SK-N-SH (cell line): ENCODE results near the gene ZHX3. TPM values are rescaled to one million over a fixed set of nuclear protein-coding genes. Genes with fewer than 3 reads are reported as not detected.

Source experiments
- CTCF ChIA-PET: fragments of 300-600, 350-600 bp; formaldehyde crosslinking; extraction: SDS; loops from one replicate; lab custom pipeline; 2021; lab: Yijun Ruan, JAX
- POLR2A ChIA-PET: fragments of 350-600 bp; sonication (Branson Sonifier 250); formaldehyde crosslinking; extraction: SDS; loops from one replicate; lab custom pipeline; 2020; ENCODE audit warnings: antibody characterized with exemption, inconsistent platforms; lab: Yijun Ruan, JAX
- DNase-seq: peaks from one replicate; pipeline ENCODE4 v3.0.0; 2012
- H2AFZ ChIP-seq: fragments of 200-600 bp; sonication (generic); 2 replicates; pipeline ENCODE4 v1.8.1; 2016; ENCODE audit warnings: antibody characterized with exemption, mild to moderate bottlenecking, low read depth
- H3F3A ChIP-seq: fragments of 200-600 bp; sonication (generic); replicated peaks from 2 replicates; pipeline ENCODE3; 2016; ENCODE audit warnings: antibody characterized with exemption, mild to moderate bottlenecking; ENCODE audit not compliant: insufficient read depth
- H3K27ac ChIP-seq, 2 experiments: fragments of 200-500 bp in 1 of 2; fragments of 200-600 bp in 1 of 2; sonication (Bioruptor generic) in 1 of 2; sonication (generic), shearing (Covaris generic) in 1 of 2; 2 replicates each; pipeline versions ENCODE4 v1.5.1 to v1.6.1; 2014 to 2016; ENCODE audit warnings: low read depth in 2 of 2, inconsistent platforms in 1 of 2, low read length in 1 of 2, mild to moderate bottlenecking in 1 of 2, mixed read lengths in 1 of 2
- H3K27me3 ChIP-seq: fragments of 200-600 bp; sonication (generic), shearing (Covaris generic); 2 replicates; pipeline ENCODE4 v1.6.1; 2016; ENCODE audit warnings: mixed run types; ENCODE audit not compliant: insufficient read depth
- H3K36me3 ChIP-seq, 2 experiments: fragments of 200-500 bp in 1 of 2; fragments of 200-600 bp in 1 of 2; sonication (Bioruptor generic) in 1 of 2; sonication (generic) in 1 of 2; replicated peaks in 1 of 2; 2 replicates each; pipeline versions ENCODE3 to v1.5.1; 2014 to 2016; ENCODE audit warnings: low read length in 1 of 2, mild to moderate bottlenecking in 1 of 2; ENCODE audit not compliant: insufficient read depth in 2 of 2, control insufficient read depth in 1 of 2
- H3K4me1 ChIP-seq, 2 experiments: fragments of 200-500 bp in 1 of 2; fragments of 200-600 bp in 1 of 2; sonication (Bioruptor generic) in 1 of 2; sonication (generic), shearing (Covaris generic) in 1 of 2; 2 replicates each; pipeline versions ENCODE4 v1.5.1 to v1.6.1; 2014 to 2016; ENCODE audit warnings: low read depth in 1 of 2, low read length in 1 of 2, mixed run types in 1 of 2; ENCODE audit not compliant: insufficient read depth in 2 of 2, control insufficient read depth in 1 of 2
- H3K4me2 ChIP-seq: fragments of 200-600 bp; sonication (generic), shearing (Covaris generic); 2 replicates; pipeline ENCODE4 v1.6.1; 2017; ENCODE audit warnings: mixed run types
- H3K4me3 ChIP-seq, 2 experiments: fragments of 200-500 bp in 1 of 2; fragments of 200-600 bp in 1 of 2; sonication (Bioruptor generic) in 1 of 2; sonication (generic), shearing (Covaris generic) in 1 of 2; 2 replicates each; pipeline versions ENCODE4 v1.5.1 to v1.8.1; 2014 to 2016; ENCODE audit warnings: low read depth in 2 of 2, inconsistent platforms in 1 of 2, low read length in 1 of 2, mild to moderate bottlenecking in 1 of 2, mixed read lengths in 1 of 2, moderate library complexity in 1 of 2
- H3K79me2 ChIP-seq: fragments of 200-600 bp; sonication (generic); 2 replicates; pipeline ENCODE4 v1.8.1; 2017; ENCODE audit warnings: mild to moderate bottlenecking; ENCODE audit not compliant: insufficient read depth
- H3K9ac ChIP-seq: fragments of 200-600 bp; sonication (generic); 2 replicates; pipeline ENCODE4 v1.6.1; 2017; ENCODE audit warnings: mixed run types
- H3K9me2 ChIP-seq: fragments of 200-600 bp; sonication (generic); 2 replicates; pipeline ENCODE4 v1.6.1; 2017; ENCODE audit warnings: mixed run types
- H3K9me3 ChIP-seq: fragments of 200-600 bp; sonication (generic); 2 replicates; pipeline ENCODE4 v1.6.1; 2017; ENCODE audit warnings: mixed run types, mild to moderate bottlenecking, moderate library complexity
- H4K20me1 ChIP-seq: fragments of 200-600 bp; sonication (generic); 2 replicates; pipeline ENCODE4 v1.6.1; 2017; ENCODE audit warnings: mild to moderate bottlenecking, mixed run types; ENCODE audit not compliant: insufficient read depth
- ELF1 ChIP-seq: IDR thresholded peaks from 2 replicates; pipeline ENCODE4 v1.4.0; 2012
- GATA2 ChIP-seq: sonication (generic); formaldehyde crosslinking; IDR thresholded peaks from 2 replicates; pipeline ENCODE4 v1.5.0; 2020; ENCODE audit warnings: mild to moderate bottlenecking, missing genetic modification reagents
- IRF3 ChIP-seq: fragments of 150-350 bp; IDR thresholded peaks from 2 replicates; pipeline ENCODE4 v1.6.1; 2016; ENCODE audit warnings: mild to moderate bottlenecking, low read depth, low read length
- MAX ChIP-seq: IDR thresholded peaks from 2 replicates; pipeline ENCODE4 v1.4.0; 2012; ENCODE audit warnings: low read depth
- NRF1 ChIP-seq: IDR thresholded peaks from 2 replicates; pipeline ENCODE4 v1.6.1; 2012; ENCODE audit warnings: low read depth, mild to moderate bottlenecking, low read length
- PBX3 ChIP-seq: IDR thresholded peaks from 2 replicates; pipeline ENCODE4; 2012
- RAD21 ChIP-seq: IDR thresholded peaks from 2 replicates; pipeline ENCODE4 v1.6.1; 2012; ENCODE audit warnings: mild to moderate bottlenecking, low read length
- REST ChIP-seq: IDR thresholded peaks from 2 replicates; pipeline ENCODE4 v1.6.1; 2012; ENCODE audit warnings: mild to moderate bottlenecking, low read depth, low read length, moderate library complexity
- RFX5 ChIP-seq: IDR thresholded peaks from 2 replicates; pipeline ENCODE4 v1.6.1; 2012; ENCODE audit warnings: mild to moderate bottlenecking, improper control_type of control experiment, low read length
- USF1 ChIP-seq: IDR thresholded peaks from 2 replicates; pipeline ENCODE4 v1.4.0; 2012; ENCODE audit warnings: low read depth, borderline replicate concordance
- ZBTB33 ChIP-seq: IDR thresholded peaks from 2 replicates; pipeline ENCODE4 v1.4.0; 2012; ENCODE audit warnings: low read depth, borderline replicate concordance
- WGBS: methylation state at CpG from one replicate; pipeline ENCODE4 v1.1.6; 2017; ENCODE audit warnings: low lambda C conversion rate; 5-methylcytosine and 5-hydroxymethylcytosine counted together
- polyA plus RNA-seq, 3 experiments: library from polyadenylated mRNA; depleted of rRNA; stranded (reverse); fragments of >200 nt; gene quantifications; 2 replicates each; pipeline ENCODE4 v1.2.3, GENCODE V29; 2012

The ZHX3 gene
- polyA plus RNA-seq, 1 of the 3 experiments (the other 2 are of a cell fraction), result 6.0 TPM

GRCh38 chr20:41173791-41174341 is 143.7 kb downstream of the ZHX3 start:
- Histone ChIP-seq H3K9me2 (no peaks in the 10 kb centered on the region), H3K4me2 (no peak overlapping the region), H3K27ac (peak overlapping the region in 1 of 2 experiments; percentile 29; a peak in 1 of 4 replicates)
- CTCF ChIA-PET, result interaction anchor here (0.6 to 7.6 kb wide), 39 partner anchors 8 to 252 kb away, joined by 3 to 112 read pairs (median 5); partner anchors contain the start of genes LPIN3 and PLCG1
- WGBS, result 91% methylated on average over 12 of the region's 13 CpGs
- TF ChIP-seq NRF1 (no peak), PBX3 (no peak), RAD21 (no peak), ELF1 (no peak), IRF3 (no peak), RFX5 (no peak), ZBTB33 (no peak), MAX (no peak), USF1 (no peak), GATA2 (CRISPR knock-in tag) (no peak), REST (no peak)
- TF ChIP-seq, all 33 proteins: peak for 0
- no peak overlapping the region for H2AFZ ChIP-seq
- no peak overlapping the region for H3K9ac ChIP-seq
- H3K4me3 ChIP-seq, result no peak overlapping the region
- POLR2A ChIA-PET, result no interaction called here
- peaks cover 35 to 78% of the 10 kb centered on the region in 2 experiments for H3K36me3 ChIP-seq
- H3K27me3 ChIP-seq, result no peaks in the 10 kb centered on the region
- H3F3A ChIP-seq, result peaks cover 11% of the 10 kb centered on the region
- DNase-seq, result no peak
- H3K4me1 ChIP-seq, result peaks cover 4 to 16% of the 10 kb centered on the region in 2 experiments
- H3K9me3 ChIP-seq, result no peaks in the 10 kb centered on the region
- H4K20me1 ChIP-seq, result peaks cover 5% of the 10 kb centered on the region; the same call in 1 of the 2 replicates
- H3K79me2 ChIP-seq, result 0 out of 2 replicates have a peak, but pooled peaks cover 6% of the 10 kb centered on the region
